ENCODE data around the gene POLRMT.

GRCh38 chr19:633786-634639 lies 676 bp upstream of the POLRMT start:
- no peak for TF ChIP-seq CTCF (IDR thresholded peaks at IDR 0.05 in 4 of 5, conservative IDR thresholded peaks at IDR 0.05 in 1 of 5)
- no peak for TF ChIP-seq POLR2A (IDR thresholded peaks at IDR 0.05)
